ENCODE data around the gene FBXW11. TPM values are rescaled to one million over a fixed set of nuclear protein-coding genes. Genes with fewer than 3 reads are reported as not detected.

FBXW11 gene
- total and polyA plus RNA-seq, 2 of the 8 experiments (the other 6 are each of a cell fraction or from before 2014, with no cell fraction given) = 45.0 to 75.6 TPM

DNA sequence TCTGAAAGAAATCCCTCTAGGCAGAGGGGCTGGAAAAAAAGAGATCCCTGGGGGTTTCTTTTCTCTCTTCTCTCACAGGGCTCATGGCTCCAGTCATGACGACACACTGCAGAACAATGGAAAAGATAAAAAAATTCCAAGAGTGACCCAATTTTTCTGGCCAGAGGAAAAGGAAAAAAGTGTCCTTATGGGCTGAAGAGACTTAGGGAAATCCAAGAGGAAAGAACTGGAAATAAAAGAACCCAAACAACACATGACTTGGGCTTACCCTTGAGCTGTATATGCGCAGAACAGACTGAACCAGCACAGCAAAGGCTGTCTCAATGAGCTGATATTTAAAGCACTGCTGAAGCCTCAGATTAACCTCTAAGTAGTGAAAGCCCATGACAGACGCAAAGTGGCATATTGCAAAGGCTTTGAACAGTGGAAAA lies 118.4 kb downstream of the FBXW11 start:
- Histone ChIP-seq H3K4me1 (replicated peaks in 1 of 4; ENCODE audit: control insufficient read depth in 3 of 4, insufficient read depth in 4 of 4, low read length in 3 of 4) (no peaks in the 10 kb centered on the region), H2BK120ac (replicated peaks; ENCODE audit: low read depth, low read length) (no peak overlapping the region), H4K91ac (replicated peaks; ENCODE audit: insufficient read length, low read length) (no peak overlapping the region), H3K36me3 (ENCODE audit: control insufficient read depth in 2 of 4, insufficient read depth in 4 of 4, low read length in 3 of 4) (peaks cover 0 to 39% (median 20%) of the 10 kb centered on the region in 4 experiments; a peak in 7 of 8 replicates), H2BK15ac (ENCODE audit: low read length) (no peak overlapping the region), H4K20me1 (replicated peaks in 1 of 2; ENCODE audit: control insufficient read depth in 1 of 2, insufficient read depth in 2 of 2, low read length in 2 of 2) (peaks cover 0 to 3% of the 10 kb centered on the region in 2 experiments), H2BK12ac (ENCODE audit: low read depth, low read length) (no peak overlapping the region), H3K14ac (ENCODE audit: insufficient read length) (no peak overlapping the region), H3K23me2 (ENCODE audit: low read depth, low read length) (no peaks in the 10 kb centered on the region), H3K23ac (ENCODE audit: insufficient read length) (no peak overlapping the region), H2BK5ac (ENCODE audit: low read depth, low read length) (no peak overlapping the region), H3K4ac (replicated peaks; ENCODE audit: insufficient read length, low read depth, low read length) (no peak overlapping the region), H3K27me3 (replicated peaks in 1 of 4; ENCODE audit: control insufficient read depth in 3 of 4, extremely low read depth in 1 of 4, insufficient read depth in 3 of 4, low read length in 3 of 4) (no peaks in the 10 kb centered on the region), H3K27ac (ENCODE audit: low read depth, low read length) (no peak overlapping the region), H3K9ac (replicated peaks in 1 of 4; ENCODE audit: extremely low read depth in 1 of 4, low read depth in 3 of 4, low read length in 3 of 4) (no peak overlapping the region), H4K8ac (ENCODE audit: extremely low read depth, insufficient read depth, low read length) (no peak overlapping the region), H2BK20ac (ENCODE audit: low read length) (no peak overlapping the region), H3K18ac (ENCODE audit: extremely low read depth, low read length) (no peak overlapping the region), H3K79me1 (ENCODE audit: low read depth, low read length) (no peaks in the 10 kb centered on the region), H3K4me3 (ENCODE audit: extremely low read depth in 1 of 4, insufficient read depth in 2 of 4, low read depth in 3 of 4, low read length in 4 of 4) (no peak overlapping the region), H3K4me2 (ENCODE audit: insufficient read depth in 1 of 2, low read depth in 2 of 2, low read length in 2 of 2) (no peak overlapping the region), H3K9me3 (ENCODE audit: insufficient read depth in 2 of 2, low read depth in 1 of 2, low read length in 1 of 2) (no peaks in the 10 kb centered on the region), H4K5ac (ENCODE audit: insufficient read length, low read depth, low read length) (no peak overlapping the region), H2AK5ac (ENCODE audit: low read depth, low read length) (no peak overlapping the region), H3K56ac (replicated peaks; ENCODE audit: insufficient read length, low read depth, low read length) (no peak overlapping the region), H3K79me2 (ENCODE audit: control insufficient read depth in 1 of 2, insufficient read depth in 2 of 2, low read length in 2 of 2) (no peaks in the 10 kb centered on the region), H2AFZ (ENCODE audit: low read length) (no peak overlapping the region)
- TF ChIP-seq CHD1 (IDR thresholded peaks at IDR 0.05; ENCODE audit: low read depth, low read length) (no peak), JUN (IDR thresholded peaks at IDR 0.05; ENCODE audit: low read depth, low read length) (no peak), KDM1A (IDR thresholded peaks at IDR 0.05; ENCODE audit: borderline replicate concordance, low read length) (no peak), SP2 (IDR thresholded peaks at IDR 0.05; ENCODE audit: low read length) (no peak)
- TF ChIP-seq, protein P1, sequence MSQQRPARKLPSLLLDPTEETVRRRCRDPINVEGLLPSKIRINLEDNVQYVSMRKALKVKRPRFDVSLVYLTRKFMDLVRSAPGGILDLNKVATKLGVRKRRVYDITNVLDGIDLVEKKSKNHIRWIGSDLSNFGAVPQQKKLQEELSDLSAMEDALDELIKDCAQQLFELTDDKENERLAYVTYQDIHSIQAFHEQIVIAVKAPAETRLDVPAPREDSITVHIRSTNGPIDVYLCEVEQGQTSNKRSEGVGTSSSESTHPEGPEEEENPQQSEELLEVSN (IDR thresholded peaks at IDR 0.05) = no peak
- TF ChIP-seq, protein P2, sequence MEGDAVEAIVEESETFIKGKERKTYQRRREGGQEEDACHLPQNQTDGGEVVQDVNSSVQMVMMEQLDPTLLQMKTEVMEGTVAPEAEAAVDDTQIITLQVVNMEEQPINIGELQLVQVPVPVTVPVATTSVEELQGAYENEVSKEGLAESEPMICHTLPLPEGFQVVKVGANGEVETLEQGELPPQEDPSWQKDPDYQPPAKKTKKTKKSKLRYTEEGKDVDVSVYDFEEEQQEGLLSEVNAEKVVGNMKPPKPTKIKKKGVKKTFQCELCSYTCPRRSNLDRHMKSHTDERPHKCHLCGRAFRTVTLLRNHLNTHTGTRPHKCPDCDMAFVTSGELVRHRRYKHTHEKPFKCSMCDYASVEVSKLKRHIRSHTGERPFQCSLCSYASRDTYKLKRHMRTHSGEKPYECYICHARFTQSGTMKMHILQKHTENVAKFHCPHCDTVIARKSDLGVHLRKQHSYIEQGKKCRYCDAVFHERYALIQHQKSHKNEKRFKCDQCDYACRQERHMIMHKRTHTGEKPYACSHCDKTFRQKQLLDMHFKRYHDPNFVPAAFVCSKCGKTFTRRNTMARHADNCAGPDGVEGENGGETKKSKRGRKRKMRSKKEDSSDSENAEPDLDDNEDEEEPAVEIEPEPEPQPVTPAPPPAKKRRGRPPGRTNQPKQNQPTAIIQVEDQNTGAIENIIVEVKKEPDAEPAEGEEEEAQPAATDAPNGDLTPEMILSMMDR (IDR thresholded peaks at IDR 0.05; ENCODE audit: control extremely low read depth in 1 of 3, insufficient read depth in 1 of 3, low read depth in 1 of 3, low read length in 3 of 3) = no peak
- WGBS, 2 experiments (ENCODE audit: extremely low coverage in 1 of 2, insufficient coverage in 1 of 2, insufficient read length in 1 of 2, insufficient replicate concordance in 2 of 2, low coverage in 1 of 2, low lambda C conversion rate in 2 of 2, missing lambda C conversion rate in 1 of 2) = 92% methylated on average over 3 of the region's 3 CpGs; no CpG with 5 or more reads in 1 of the 2 experiments
- CTCF ChIA-PET (ENCODE audit: partially characterized antibody) = interaction anchor here (0.6 to 1.8 kb wide), 3 partner anchors 13 to 23 kb away, joined by 3 to 4 read pairs (median 3); no protein-coding TSS in a partner anchor
- FAIRE-seq = no peak
- POLR2A ChIA-PET (ENCODE audit: partially characterized antibody) = interaction anchor here (1.1 kb wide), 1 partner anchor 14 kb away, joined by 3 read pairs; no protein-coding TSS in a partner anchor
- no peak for DNase-seq (ENCODE audit: low read depth in 1 of 2, low spot score in 2 of 2)

All from H1 (cell line).